ENCODE results near the gene ABCA7. TPM values are rescaled to one million over a fixed set of nuclear protein-coding genes. Genes with fewer than 3 reads are reported as not detected.
A peak's percentile ranks its signal among the peaks of the same experiment; 100 is the strongest.

The ABCA7 gene
- total RNA-seq, 1 experiment from 2014 or later, result 23.8 TPM

- no peaks in the 10 kb centered on the region for H3K9me2 ChIP-seq (replicated peaks; ENCODE audit: insufficient read depth, low read length)
- no peaks in the 10 kb centered on the region for H3K9me3 ChIP-seq (ENCODE audit: low read length)
- H3K4me3 ChIP-seq (ENCODE audit: low read length), result peak overlapping the region; percentile 48; the same call in 1 of the 2 replicates
- DNase-seq, result peak; percentile 93
- H3K27ac ChIP-seq (ENCODE audit: low read length), result peak overlapping the region; percentile 44; the same call in 1 of the 2 replicates
- H3K79me2 ChIP-seq (ENCODE audit: low read length), result peaks cover 12% of the 10 kb centered on the region; the same call in 1 of the 2 replicates
- no peaks in the 10 kb centered on the region for H4K20me1 ChIP-seq (ENCODE audit: insufficient read depth, low read depth, low read length)
- H3K36me3 ChIP-seq (ENCODE audit: insufficient read depth, low read length), result no peaks in the 10 kb centered on the region
- peaks cover 49% of the 10 kb centered on the region for H3K4me1 ChIP-seq (ENCODE audit: low read length)
- H3K27me3 ChIP-seq (ENCODE audit: low read length), result no peaks in the 10 kb centered on the region
- H3K9ac ChIP-seq (ENCODE audit: low read length), result peak overlapping the region; percentile 79
- H2AFZ ChIP-seq (ENCODE audit: low read length), result peak overlapping the region; percentile 91; the same call in 1 of the 2 replicates
- peak overlapping the region; percentile 96 for H3K4me2 ChIP-seq (ENCODE audit: low read depth, low read length, poor library complexity, severe bottlenecking)
These were observed 25.0 kb downstream of the ABCA7 start for GRCh38 chr19:1064661-1065605.

- DNase-seq, result no peak
- H3K27ac ChIP-seq (ENCODE audit: low read length), result no peak overlapping the region
- H4K20me1 ChIP-seq (ENCODE audit: insufficient read depth, low read depth, low read length), result no peaks in the 10 kb centered on the region
- peaks cover 49% of the 10 kb centered on the region for H3K4me1 ChIP-seq (ENCODE audit: low read length)
- H3K9me3 ChIP-seq (ENCODE audit: low read length), result no peaks in the 10 kb centered on the region
- H3K79me2 ChIP-seq (ENCODE audit: low read length), result peaks cover 12% of the 10 kb centered on the region; the same call in 1 of the 2 replicates
- H3K9me2 ChIP-seq (replicated peaks; ENCODE audit: insufficient read depth, low read length), result no peaks in the 10 kb centered on the region
- peak overlapping the region; percentile 79 for H3K9ac ChIP-seq (ENCODE audit: low read length)
- H2AFZ ChIP-seq (ENCODE audit: low read length), result no peak overlapping the region
- H3K27me3 ChIP-seq (ENCODE audit: low read length), result no peaks in the 10 kb centered on the region
- H3K36me3 ChIP-seq (ENCODE audit: insufficient read depth, low read length), result no peaks in the 10 kb centered on the region
- H3K4me2 ChIP-seq (ENCODE audit: low read depth, low read length, poor library complexity, severe bottlenecking), result peak overlapping the region; percentile 96
- H3K4me3 ChIP-seq (ENCODE audit: low read length), result peak overlapping the region; percentile 76; the same call in 1 of the 2 replicates
These were observed 25.8 kb downstream of the ABCA7 start for GRCh38 chr19:1065606-1066109.

DNA sequence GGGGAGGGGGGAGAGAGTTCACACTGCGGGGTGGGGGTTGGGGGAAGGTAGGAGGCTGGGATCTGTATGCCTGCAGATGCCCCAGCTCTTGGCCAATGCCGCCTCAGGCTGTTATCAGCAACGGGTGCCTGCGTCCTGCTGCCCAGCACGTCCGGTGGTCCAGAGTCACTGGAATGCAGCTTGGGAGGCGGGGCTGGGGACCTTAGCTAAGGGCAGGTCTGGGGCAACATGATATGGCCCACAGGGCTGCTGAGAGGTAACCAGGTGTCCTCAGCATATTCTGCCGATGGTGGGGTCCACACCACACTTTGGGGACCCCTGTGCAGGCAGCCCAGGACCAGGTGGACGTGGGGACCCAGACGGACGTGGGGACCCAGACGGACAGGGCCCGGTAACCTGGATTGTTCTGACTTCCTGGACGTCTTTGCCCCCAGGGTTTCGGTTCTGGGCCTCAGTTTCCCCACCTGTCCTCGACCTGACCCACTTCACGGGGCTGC is 26.4 kb downstream of the ABCA7 start:
- peaks cover 12% of the 10 kb centered on the region; the same call in 1 of the 2 replicates for H3K79me2 ChIP-seq (ENCODE audit: low read length)
- peak overlapping the region; percentile 76 for H3K4me3 ChIP-seq (ENCODE audit: low read length)
- H3K9me2 ChIP-seq (replicated peaks; ENCODE audit: insufficient read depth, low read length), result no peaks in the 10 kb centered on the region
- peaks cover 49% of the 10 kb centered on the region for H3K4me1 ChIP-seq (ENCODE audit: low read length)
- DNase-seq, result no peak
- H4K20me1 ChIP-seq (ENCODE audit: insufficient read depth, low read depth, low read length), result no peaks in the 10 kb centered on the region
- no peaks in the 10 kb centered on the region for H3K27me3 ChIP-seq (ENCODE audit: low read length)
- H3K4me2 ChIP-seq (ENCODE audit: low read depth, low read length, poor library complexity, severe bottlenecking), result peak overlapping the region; percentile 96
- H3K9ac ChIP-seq (ENCODE audit: low read length), result peak overlapping the region; percentile 79
- H2AFZ ChIP-seq (ENCODE audit: low read length), result no peak overlapping the region
- H3K36me3 ChIP-seq (ENCODE audit: insufficient read depth, low read length), result no peaks in the 10 kb centered on the region
- no peaks in the 10 kb centered on the region for H3K9me3 ChIP-seq (ENCODE audit: low read length)
- H3K27ac ChIP-seq (ENCODE audit: low read length), result peak overlapping the region; percentile 75

DNA sequence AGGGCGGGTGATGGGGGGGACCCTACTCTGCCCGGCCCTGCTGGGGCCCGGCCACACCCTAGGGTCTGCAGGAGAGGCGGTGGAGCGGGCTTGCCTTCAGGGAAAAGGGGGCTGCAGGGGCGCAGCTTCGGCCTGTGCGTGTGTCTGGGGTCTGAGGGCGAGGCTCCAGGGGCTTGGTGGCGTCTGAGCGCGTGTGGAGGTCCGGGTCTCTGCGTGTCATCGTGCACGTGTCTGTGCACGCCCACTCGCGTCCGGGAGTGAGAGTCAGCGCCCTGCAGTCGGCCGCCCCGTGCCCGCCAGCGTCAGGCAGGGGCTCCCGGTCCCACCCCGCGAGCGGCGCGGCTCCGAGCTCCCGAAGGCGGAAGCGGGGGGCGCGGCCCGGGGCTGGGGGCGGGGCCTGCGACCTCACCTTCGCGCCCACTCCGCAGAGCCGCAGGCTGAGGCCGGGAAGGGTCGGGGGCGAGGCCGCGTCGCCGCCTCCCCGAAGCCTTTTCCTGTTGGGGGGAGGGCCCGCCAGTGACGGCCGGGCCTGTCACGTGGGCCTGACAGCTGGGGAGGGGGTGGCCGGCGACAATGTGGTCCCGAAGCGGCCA is 26.9 kb downstream of the ABCA7 start, which contains the start of gene ARHGAP45:
Gene ARHGAP45, plus strand, starts transcription at position 420 of the 593 bp plus-strand sequence. CDS start 239 bp downstream, outside the sequence.
- no peaks in the 10 kb centered on the region for H3K9me2 ChIP-seq (replicated peaks; ENCODE audit: insufficient read depth, low read length)
- peak within 1 kb of the TSS; percentile 75 for H3K27ac ChIP-seq (ENCODE audit: low read length)
- no peaks in the 10 kb centered on the region for H4K20me1 ChIP-seq (ENCODE audit: insufficient read depth, low read depth, low read length)
- peaks cover 12% of the 10 kb centered on the region; the same call in 1 of the 2 replicates for H3K79me2 ChIP-seq (ENCODE audit: low read length)
- peaks cover 49% of the 10 kb centered on the region for H3K4me1 ChIP-seq (ENCODE audit: low read length)
- no peaks in the 10 kb centered on the region for H3K36me3 ChIP-seq (ENCODE audit: insufficient read depth, low read length)
- peak; percentile 92 for DNase-seq
- peak within 1 kb of the TSS; percentile 96 for H3K4me2 ChIP-seq (ENCODE audit: low read depth, low read length, poor library complexity, severe bottlenecking)
- H3K9ac ChIP-seq (ENCODE audit: low read length), result peak within 1 kb of the TSS; percentile 79
- no peaks in the 10 kb centered on the region for H3K27me3 ChIP-seq (ENCODE audit: low read length)
- H3K9me3 ChIP-seq (ENCODE audit: low read length), result no peaks in the 10 kb centered on the region
- peak within 1 kb of the TSS; percentile 76 for H3K4me3 ChIP-seq (ENCODE audit: low read length)
- peak within 1 kb of the TSS; percentile 18; the same call in 1 of the 2 replicates for H2AFZ ChIP-seq (ENCODE audit: low read length)

- Histone ChIP-seq H3K4me1 (ENCODE audit: low read length) (peaks cover 49% of the 10 kb centered on the region), H3K9ac (ENCODE audit: low read length) (peak overlapping the region; percentile 79), H3K4me2 (ENCODE audit: low read depth, low read length, poor library complexity, severe bottlenecking) (peak overlapping the region; percentile 96), H2AFZ (ENCODE audit: low read length) (peak overlapping the region; percentile 18; the same call in 1 of the 2 replicates), H3K4me3 (ENCODE audit: low read length) (peak overlapping the region; percentile 76), H3K9me3 (ENCODE audit: low read length) (no peaks in the 10 kb centered on the region), H3K79me2 (ENCODE audit: low read length) (peaks cover 12% of the 10 kb centered on the region; the same call in 1 of the 2 replicates), H3K36me3 (ENCODE audit: insufficient read depth, low read length) (no peaks in the 10 kb centered on the region), H3K27me3 (ENCODE audit: low read length) (no peaks in the 10 kb centered on the region), H4K20me1 (ENCODE audit: insufficient read depth, low read depth, low read length) (peaks cover 2% of the 10 kb centered on the region; the same call in 1 of the 2 replicates), H3K27ac (ENCODE audit: low read length) (peak overlapping the region; percentile 75), H3K9me2 (replicated peaks; ENCODE audit: insufficient read depth, low read length) (no peaks in the 10 kb centered on the region)
- DNase-seq, result peak; percentile 60
These were observed 27.5 kb downstream of the ABCA7 start for GRCh38 chr19:1067341-1067957.

DNA sequence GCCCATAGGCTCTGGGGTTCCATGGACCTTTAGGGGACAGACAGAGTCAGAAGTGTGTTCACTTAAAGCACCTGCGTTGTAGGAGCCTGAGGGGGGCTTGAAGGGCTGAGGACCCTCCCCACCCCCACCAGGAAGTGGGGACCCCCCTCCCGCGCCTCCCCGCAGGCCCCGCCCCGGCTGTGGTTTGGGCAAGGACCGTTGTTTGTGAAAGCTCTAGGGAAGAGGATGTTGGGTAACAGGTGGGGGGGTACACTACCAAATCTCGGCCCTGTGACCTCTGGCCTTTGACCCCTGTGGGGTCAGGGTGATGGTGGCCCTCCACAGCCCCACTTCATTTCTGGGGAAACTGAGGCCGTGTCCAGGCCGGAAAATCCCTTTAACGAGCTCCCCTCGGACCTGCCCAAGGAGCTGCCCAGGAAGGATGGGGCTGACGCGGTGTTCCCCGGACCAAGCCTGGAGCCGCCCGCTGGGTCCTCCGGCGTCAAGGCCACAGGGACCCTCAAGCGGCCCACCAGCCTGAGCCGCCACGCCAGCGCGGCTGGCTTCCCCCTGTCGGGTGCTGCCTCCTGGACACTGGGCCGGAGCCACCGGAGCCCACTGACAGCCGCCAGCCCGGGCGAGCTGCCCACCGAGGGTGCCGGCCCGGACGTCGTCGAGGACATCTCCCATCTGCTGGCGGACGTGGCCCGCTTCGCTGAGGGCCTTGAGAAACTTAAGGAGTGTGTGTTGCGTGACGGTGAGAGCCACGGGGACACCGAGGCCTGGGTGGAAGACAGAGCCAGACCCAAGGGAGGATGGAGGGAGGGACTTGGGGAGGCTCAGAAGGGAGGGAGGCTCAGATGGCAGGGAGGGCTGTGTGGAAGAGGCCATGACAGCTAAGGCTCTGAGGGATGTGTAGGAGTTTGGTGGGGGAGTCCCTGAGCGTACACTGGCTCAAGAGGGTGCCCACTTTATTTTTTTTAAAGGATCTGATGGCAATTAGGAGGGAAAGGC is 28.4 kb downstream of the ABCA7 start:
- peak overlapping the region; percentile 96 for H3K4me2 ChIP-seq (ENCODE audit: low read depth, low read length, poor library complexity, severe bottlenecking)
- peak; percentile 69 for DNase-seq
- no peaks in the 10 kb centered on the region for H3K9me3 ChIP-seq (ENCODE audit: low read length)
- peak overlapping the region; percentile 76 for H3K4me3 ChIP-seq (ENCODE audit: low read length)
- H4K20me1 ChIP-seq (ENCODE audit: insufficient read depth, low read depth, low read length), result peaks cover 5% of the 10 kb centered on the region; the same call in 1 of the 2 replicates
- peak overlapping the region; percentile 79 for H3K9ac ChIP-seq (ENCODE audit: low read length)
- H2AFZ ChIP-seq (ENCODE audit: low read length), result no peak overlapping the region
- peaks cover 12% of the 10 kb centered on the region; the same call in 1 of the 2 replicates for H3K79me2 ChIP-seq (ENCODE audit: low read length)
- H3K27ac ChIP-seq (ENCODE audit: low read length), result peak overlapping the region; percentile 75
- H3K36me3 ChIP-seq (ENCODE audit: insufficient read depth, low read length), result no peaks in the 10 kb centered on the region
- H3K27me3 ChIP-seq (ENCODE audit: low read length), result no peaks in the 10 kb centered on the region
- peaks cover 49% of the 10 kb centered on the region for H3K4me1 ChIP-seq (ENCODE audit: low read length)
- no peaks in the 10 kb centered on the region for H3K9me2 ChIP-seq (replicated peaks; ENCODE audit: insufficient read depth, low read length)
